Neural crest cell (in vitro differentiated cells): ENCODE data around the gene RUFY4. TPM values are rescaled to one million over a fixed set of nuclear protein-coding genes. Genes with fewer than 3 reads are reported as not detected.
A peak's percentile ranks its signal among the peaks of the same experiment; 100 is the strongest.
"Not testable (repeated sequence)": the region's sequence is repeated elsewhere in the genome, so short reads cannot be mapped to it uniquely, and the experiment has no call there.

ENCODE experiments used
- DNase-seq: peaks from one replicate; pipeline ENCODE4 v3.0.0; 2021; ENCODE audit warnings: low read depth, mixed read lengths, low spot score
- H3K27ac Mint-ChIP-seq: one replicate; pipeline ENCODE4 v1.8.0; 2021; ENCODE audit warnings: mild to moderate bottlenecking, mixed read lengths; ENCODE audit not compliant: unreplicated experiment
- H3K27me3 Mint-ChIP-seq: 2 replicates; pipeline ENCODE4 v1.8.0; 2021; ENCODE audit warnings: low read depth, mild to moderate bottlenecking, mixed read lengths
- H3K36me3 Mint-ChIP-seq: 2 replicates; pipeline ENCODE4 v1.8.0; 2021; ENCODE audit warnings: low read depth, mild to moderate bottlenecking, mixed read lengths
- H3K4me1 Mint-ChIP-seq: 2 replicates; pipeline ENCODE4 v1.8.0; 2021; ENCODE audit warnings: mixed read lengths
- H3K4me3 Mint-ChIP-seq: one replicate; pipeline ENCODE4 v1.8.0; 2021; ENCODE audit warnings: mild to moderate bottlenecking, mixed read lengths
- H3K9me3 Mint-ChIP-seq: 2 replicates; pipeline ENCODE4 v1.8.0; 2021; ENCODE audit warnings: mixed read lengths
- total RNA-seq: library from RNA; stranded (reverse); gene quantifications from 2 replicates; pipeline ENCODE4 v1.2.1, GENCODE V29; 2021
- TF ChIP-seq, protein P1 (sequence below): fragments of 200-600 bp; sonication (generic); conservative IDR thresholded peaks from 2 replicates; pipeline ENCODE4 v1.5.0; 2021; ENCODE audit warnings: antibody characterized with exemption, mild to moderate bottlenecking

RUFY4 gene
- total RNA-seq, 1 donor from 2014 or later, result not detected

GRCh38 chr2:218086478-218086877, 17.4 kb downstream of the RUFY4 start:
- Mint-ChIP-seq H3K9me3 (peaks cover 14% of the 10 kb centered on the region), H3K4me1 (no peaks in the 10 kb centered on the region), H3K27ac (no peak overlapping the region), H3K4me3 (no peak overlapping the region), H3K27me3 (peaks cover 37% of the 10 kb centered on the region), H3K36me3 (no peaks in the 10 kb centered on the region)
- TF ChIP-seq, protein P1, sequence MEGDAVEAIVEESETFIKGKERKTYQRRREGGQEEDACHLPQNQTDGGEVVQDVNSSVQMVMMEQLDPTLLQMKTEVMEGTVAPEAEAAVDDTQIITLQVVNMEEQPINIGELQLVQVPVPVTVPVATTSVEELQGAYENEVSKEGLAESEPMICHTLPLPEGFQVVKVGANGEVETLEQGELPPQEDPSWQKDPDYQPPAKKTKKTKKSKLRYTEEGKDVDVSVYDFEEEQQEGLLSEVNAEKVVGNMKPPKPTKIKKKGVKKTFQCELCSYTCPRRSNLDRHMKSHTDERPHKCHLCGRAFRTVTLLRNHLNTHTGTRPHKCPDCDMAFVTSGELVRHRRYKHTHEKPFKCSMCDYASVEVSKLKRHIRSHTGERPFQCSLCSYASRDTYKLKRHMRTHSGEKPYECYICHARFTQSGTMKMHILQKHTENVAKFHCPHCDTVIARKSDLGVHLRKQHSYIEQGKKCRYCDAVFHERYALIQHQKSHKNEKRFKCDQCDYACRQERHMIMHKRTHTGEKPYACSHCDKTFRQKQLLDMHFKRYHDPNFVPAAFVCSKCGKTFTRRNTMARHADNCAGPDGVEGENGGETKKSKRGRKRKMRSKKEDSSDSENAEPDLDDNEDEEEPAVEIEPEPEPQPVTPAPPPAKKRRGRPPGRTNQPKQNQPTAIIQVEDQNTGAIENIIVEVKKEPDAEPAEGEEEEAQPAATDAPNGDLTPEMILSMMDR, result no peak
- DNase-seq, result no peak

DNA sequence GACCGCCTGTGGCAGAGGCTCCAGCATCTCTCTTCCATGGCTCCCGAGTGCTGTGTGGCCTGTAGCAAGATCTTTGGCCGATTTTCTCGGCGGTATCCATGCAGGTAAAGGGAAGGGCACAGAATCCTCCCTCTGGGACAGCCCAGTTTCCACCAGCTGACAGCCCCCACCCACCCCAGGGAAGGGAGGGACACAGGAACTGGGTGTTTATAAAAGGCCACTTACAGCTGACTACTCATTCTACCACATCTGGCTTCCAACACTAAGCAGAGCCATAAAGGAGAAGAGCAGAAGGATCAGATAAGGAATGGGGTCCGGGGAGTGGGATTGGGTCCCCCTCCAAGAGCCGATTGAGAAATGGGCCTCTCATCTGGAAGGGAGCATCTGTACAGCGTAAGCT, 20.2 kb downstream of the RUFY4 start:
- no peaks in the 10 kb centered on the region for H3K4me1 Mint-ChIP-seq
- H3K36me3 Mint-ChIP-seq, result no peaks in the 10 kb centered on the region
- no peak overlapping the region for H3K27ac Mint-ChIP-seq
- H3K9me3 Mint-ChIP-seq, result peaks cover 10% of the 10 kb centered on the region
- peaks cover 39% of the 10 kb centered on the region for H3K27me3 Mint-ChIP-seq
- H3K4me3 Mint-ChIP-seq, result no peak overlapping the region
- no peak for DNase-seq
- TF ChIP-seq, protein P1, result no peak

DNA sequence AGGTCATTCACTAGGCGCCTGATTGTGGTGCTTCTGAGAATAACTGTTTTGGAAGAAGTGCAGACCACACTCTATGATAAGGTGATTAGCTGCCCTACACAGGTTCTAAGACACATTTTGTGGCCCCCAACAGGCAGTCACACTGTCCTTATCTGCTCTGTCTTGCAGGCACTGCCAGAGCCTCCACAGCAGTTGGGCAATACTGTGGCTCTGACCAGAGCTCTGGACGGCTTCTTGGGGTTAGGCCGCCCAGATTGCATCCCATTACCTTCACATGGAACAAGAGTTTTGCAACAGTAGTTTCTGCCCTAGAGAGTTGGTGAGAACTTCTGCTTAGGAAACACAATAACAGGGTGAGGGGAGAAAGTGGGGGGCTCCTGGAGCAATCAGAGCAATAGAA, 22.7 kb downstream of the RUFY4 start:
- no peak overlapping the region for H3K4me3 Mint-ChIP-seq
- TF ChIP-seq, protein P1, result no peak

DNA sequence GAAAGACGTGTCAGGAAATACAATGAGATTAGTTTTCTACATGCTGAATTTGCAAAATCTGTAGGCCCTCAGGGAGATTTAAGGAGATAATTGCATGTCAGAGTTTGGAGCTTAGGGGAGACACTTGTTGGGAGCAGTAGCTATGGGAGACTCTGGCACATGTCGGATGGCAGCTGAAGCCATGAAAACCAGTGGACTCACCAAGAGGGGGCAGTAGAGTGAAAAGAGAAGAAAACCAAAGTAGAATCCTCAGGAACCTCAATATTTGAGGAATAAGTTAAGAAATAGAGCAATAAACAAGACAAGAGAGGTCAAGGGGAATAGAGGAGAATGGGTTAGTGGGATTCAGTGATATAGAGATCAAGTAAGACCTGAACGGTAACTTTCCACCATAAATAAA, 24.8 kb downstream of the RUFY4 start:
- Mint-ChIP-seq H3K27ac (no peak overlapping the region), H3K4me3 (no peak overlapping the region), H3K27me3 (peaks cover 38% of the 10 kb centered on the region), H3K9me3 (peaks cover 4% of the 10 kb centered on the region), H3K36me3 (no peaks in the 10 kb centered on the region), H3K4me1 (no peaks in the 10 kb centered on the region)
- TF ChIP-seq, protein P1, result peak; percentile 20
- no peak for DNase-seq

More for the DNA sequence above, 22.7 kb downstream of the RUFY4 start:
- Mint-ChIP-seq H3K27me3 (peaks cover 31% of the 10 kb centered on the region), H3K27ac (no peak overlapping the region), H3K4me1 (no peaks in the 10 kb centered on the region), H3K9me3 (no peaks in the 10 kb centered on the region), H3K36me3 (no peaks in the 10 kb centered on the region)
- DNase-seq, result no peak

DNA sequence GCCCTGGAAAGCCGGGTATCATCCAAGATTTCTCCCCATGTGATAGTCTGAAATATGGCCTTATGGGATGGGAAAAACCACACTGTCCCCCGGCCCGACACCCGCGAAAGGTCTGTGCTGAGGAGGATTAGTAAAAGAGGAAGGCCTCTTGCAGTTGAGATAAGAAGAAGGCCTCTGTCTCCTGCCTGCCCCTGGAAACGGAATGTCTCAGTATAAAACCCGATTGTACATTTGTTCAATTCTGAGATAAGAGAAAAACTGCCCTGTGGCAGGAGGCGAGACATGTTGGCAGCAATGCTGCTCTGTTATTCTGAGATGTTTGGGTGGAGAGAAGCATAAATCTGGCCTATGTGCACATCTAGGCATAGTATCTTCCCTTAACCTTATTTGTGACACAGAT, 26.8 kb downstream of the RUFY4 start:
- Mint-ChIP-seq H3K36me3 (no peaks in the 10 kb centered on the region), H3K4me1 (no peaks in the 10 kb centered on the region), H3K4me3 (no peak overlapping the region), H3K27ac (no peak overlapping the region), H3K27me3 (peaks cover 46% of the 10 kb centered on the region), H3K9me3 (peaks cover 4% of the 10 kb centered on the region)
- TF ChIP-seq, protein P1, result no peak
- DNase-seq, result no peak

DNA sequence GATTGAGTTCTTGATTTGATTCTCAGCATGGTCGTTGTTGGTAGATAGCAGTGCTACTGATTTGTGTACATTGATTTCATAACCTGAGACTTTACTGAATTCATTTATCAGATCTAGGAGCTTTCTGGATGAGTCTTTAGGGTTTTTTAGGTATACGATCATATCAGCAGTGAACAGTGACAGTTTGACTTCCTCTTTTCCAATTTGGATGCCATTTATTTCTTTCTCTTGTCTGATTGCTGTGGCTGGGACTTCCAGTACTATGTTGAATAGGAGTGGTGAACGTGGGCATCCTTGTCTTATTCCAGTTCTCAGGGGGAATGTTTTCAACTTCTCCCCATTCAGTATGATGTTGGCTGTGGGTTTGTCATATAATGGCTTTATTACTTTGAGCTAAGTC, 28.9 kb downstream of the RUFY4 start:
- no peak overlapping the region for H3K4me3 Mint-ChIP-seq
- no peaks in the 10 kb centered on the region for H3K36me3 Mint-ChIP-seq
- no peaks in the 10 kb centered on the region for H3K4me1 Mint-ChIP-seq
- DNase-seq, result no peak
- H3K27ac Mint-ChIP-seq, result no peak overlapping the region
- peaks cover 65% of the 10 kb centered on the region for H3K27me3 Mint-ChIP-seq
- H3K9me3 Mint-ChIP-seq, result peaks cover 4% of the 10 kb centered on the region
- TF ChIP-seq, protein P1, result no peak

DNA sequence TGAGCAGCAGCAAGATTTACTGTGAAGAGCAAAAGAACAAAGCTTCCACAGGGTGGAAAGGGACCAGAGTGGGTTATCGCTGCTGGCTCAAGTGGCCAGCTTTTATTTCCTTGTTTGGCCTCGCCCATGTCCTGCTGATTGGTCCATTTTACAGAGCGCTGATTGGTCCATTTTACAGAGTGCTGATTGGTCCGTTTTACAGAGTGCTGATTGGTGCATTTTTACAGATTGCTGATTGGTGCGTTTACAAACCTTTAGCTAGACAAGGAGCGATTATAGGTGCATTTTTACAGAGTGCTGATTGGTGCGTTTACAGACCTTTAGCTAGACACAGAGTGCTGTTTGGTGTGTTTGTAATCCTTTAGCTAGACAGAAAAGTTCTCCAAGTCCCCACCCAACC, 39.8 kb downstream of the RUFY4 start:
- H3K4me1 Mint-ChIP-seq, H3K4me3 Mint-ChIP-seq, DNase-seq, H3K36me3 Mint-ChIP-seq, H3K9me3 Mint-ChIP-seq, H3K27ac Mint-ChIP-seq: not testable (repeated sequence)
- peaks cover 45% of the 10 kb centered on the region for H3K27me3 Mint-ChIP-seq

DNA sequence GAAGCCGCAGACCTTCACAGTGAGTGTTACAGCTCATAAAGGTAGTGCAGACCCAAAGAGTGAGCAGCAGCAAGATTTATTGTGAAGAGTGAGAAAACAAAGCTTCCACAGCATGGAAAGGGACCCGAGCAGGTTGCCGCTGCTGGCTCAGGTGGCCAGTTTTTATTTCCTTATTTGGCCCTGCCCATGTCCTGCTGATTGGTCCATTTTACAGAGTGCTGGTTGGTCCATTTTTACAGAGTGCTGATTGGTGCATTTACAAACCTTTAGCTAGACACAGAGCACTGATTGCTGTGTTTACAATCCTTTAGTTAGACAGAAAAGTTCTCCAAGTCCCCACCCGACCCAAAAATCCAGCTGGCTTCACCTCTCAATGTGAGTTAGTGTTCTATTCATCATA, 52.7 kb downstream of the RUFY4 start:
- peaks cover 13% of the 10 kb centered on the region for H3K9me3 Mint-ChIP-seq
- H3K36me3 Mint-ChIP-seq, H3K4me3 Mint-ChIP-seq, H3K27ac Mint-ChIP-seq, DNase-seq, H3K4me1 Mint-ChIP-seq, H3K27me3 Mint-ChIP-seq: not testable (repeated sequence)
